HCT116 (cell line): ENCODE data around the gene SPTY2D1. TPM values are rescaled to one million over a fixed set of nuclear protein-coding genes. Genes with fewer than 3 reads are reported as not detected.

Experiments
- ATAC-seq: fragments of 200-7000 bp; cut with Tn5 transposase; 2 replicates; pipeline ENCODE4 v1.9.1; 2020; ENCODE audit warnings: mild to moderate bottlenecking, moderate library complexity
- BruUV-seq: library from RNA; stranded (reverse); fragments of 400-500 nt; replicated peaks from 2 replicates; lab custom pipeline; 2021; lab: Mats Ljungman, UMichigan
- CTCF ChIA-PET: fragments of 300-600 bp; sonication (Branson Sonifier 250); formaldehyde crosslinking; loops from one replicate; lab custom pipeline; 2021; ENCODE audit warnings: antibody characterized with exemption; lab: Charles Lee
- POLR2A ChIA-PET: fragments of 300-600, 350-600 bp; sonication (Branson Sonifier 250); formaldehyde crosslinking; loops from one replicate; lab custom pipeline; 2021; ENCODE audit warnings: antibody characterized with exemption; lab: Charles Lee
- RAD21 ChIA-PET, 2 experiments: fragments of 300-600 bp; sonication (Branson Sonifier 250); formaldehyde crosslinking; loops; one replicate each; lab custom pipeline; 2023; ENCODE audit warnings: low total read pairs in 2 of 2; ENCODE audit not compliant: uncharacterized antibody in 2 of 2, unreplicated experiment in 2 of 2, low non-redundant PET in 1 of 2; lab: Charles Lee
- DNase-seq: peaks from one replicate; pipeline ENCODE4 v3.0.0-alpha.2; 2010; ENCODE audit warnings: low read depth, low spot score
- H2AFZ ChIP-seq: fragments of 200-600 bp; shearing (Covaris generic), sonication (generic); 2 replicates; pipeline ENCODE4 v1.6.1; 2017; ENCODE audit warnings: low read depth, mixed run types, mixed read lengths, antibody characterized with exemption, low read length; ENCODE audit not compliant: poor library complexity, severe bottlenecking
- H3K27ac ChIP-seq: 2 replicates; pipeline ENCODE4 v1.5.1; 2012; ENCODE audit warnings: low read depth, low read length
- H3K27me3 ChIP-seq: fragments of 200-600 bp; sonication (generic); 2 replicates; pipeline ENCODE4 v1.6.1; 2016; ENCODE audit warnings: mixed run types, low read length, mixed read lengths; ENCODE audit not compliant: insufficient read depth
- H3K36me3 ChIP-seq, 2 experiments: fragments of 200-500 bp in 1 of 2; fragments of 200-600 bp in 1 of 2; sonication (Bioruptor generic) in 1 of 2; sonication (generic) in 1 of 2; 2 replicates each; pipeline versions ENCODE4 v1.5.1 to v1.6.1; 2014 to 2016; ENCODE audit warnings: low read length in 2 of 2, inconsistent platforms in 1 of 2, mixed read lengths in 1 of 2, mixed run types in 1 of 2; ENCODE audit not compliant: insufficient read depth in 2 of 2, control insufficient read depth in 1 of 2
- H3K4me1 ChIP-seq, 2 experiments: fragments of 200-600 bp in 1 of 2; sonication (generic) in 1 of 2; 2 replicates each; pipeline versions ENCODE4 v1.5.1 to v1.6.1; 2012 to 2017; ENCODE audit warnings: low read length in 2 of 2, inconsistent platforms in 1 of 2, mild to moderate bottlenecking in 1 of 2, mixed read lengths in 1 of 2, mixed run types in 1 of 2, moderate library complexity in 1 of 2; ENCODE audit not compliant: insufficient read depth in 2 of 2, control insufficient read depth in 1 of 2
- H3K4me2 ChIP-seq: fragments of 200-600 bp; sonication (generic); 2 replicates; pipeline ENCODE4 v1.6.1; 2017; ENCODE audit warnings: mixed run types, low read length, mixed read lengths
- H3K4me3 ChIP-seq, 2 experiments: fragments of 200-600 bp in 1 of 2; sonication (generic) in 1 of 2; replicated peaks in 1 of 2; 2 replicates each; pipeline ENCODE4 v1.5.1; 2011 to 2016; ENCODE audit warnings: low read length in 2 of 2, control low read depth in 1 of 2, low read depth in 1 of 2, mild to moderate bottlenecking in 1 of 2, mixed read lengths in 1 of 2, mixed run types in 1 of 2
- H3K79me2 ChIP-seq: fragments of 200-600 bp; sonication (generic); 2 replicates; pipeline ENCODE4 v1.6.1; 2017; ENCODE audit warnings: mild to moderate bottlenecking, mixed run types, low read length, moderate library complexity, mixed read lengths; ENCODE audit not compliant: insufficient read depth
- H3K9ac ChIP-seq: fragments of 200-600 bp; sonication (generic); 2 replicates; pipeline ENCODE4 v1.6.1; 2016; ENCODE audit warnings: low read length, mixed read lengths
- H3K9me2 ChIP-seq: fragments of 200-600 bp; sonication (generic), shearing (Covaris generic); 2 replicates; pipeline ENCODE4 v1.6.1; 2017; ENCODE audit warnings: mixed run types, mild to moderate bottlenecking, moderate library complexity; ENCODE audit not compliant: insufficient read depth
- H3K9me3 ChIP-seq, 2 experiments: fragments of 200-500 bp in 1 of 2; fragments of 200-600 bp in 1 of 2; sonication (Bioruptor generic) in 1 of 2; sonication (generic) in 1 of 2; 2 replicates each; pipeline ENCODE4 v1.6.1; 2014 to 2017; ENCODE audit warnings: low read length in 2 of 2, mixed read lengths in 2 of 2, inconsistent platforms in 1 of 2, low read depth in 1 of 2, mild to moderate bottlenecking in 1 of 2, mixed run types in 1 of 2, moderate library complexity in 1 of 2; ENCODE audit not compliant: control insufficient read depth in 1 of 2, insufficient read depth in 1 of 2
- H4K20me1 ChIP-seq: fragments of 200-600 bp; sonication (generic), shearing (Covaris generic); 2 replicates; pipeline ENCODE4 v1.6.1; 2017; ENCODE audit warnings: mixed run types, mild to moderate bottlenecking, moderate library complexity; ENCODE audit not compliant: insufficient read depth
- CEBPB ChIP-seq: IDR thresholded peaks from 2 replicates; pipeline ENCODE4 v1.6.1; 2012; ENCODE audit warnings: low read depth
- EGR1 ChIP-seq: IDR thresholded peaks from 2 replicates; pipeline ENCODE4 v1.6.1; 2012; ENCODE audit warnings: low read depth
- ELF1 ChIP-seq: IDR thresholded peaks from 2 replicates; pipeline ENCODE4 v1.6.1; 2012; ENCODE audit warnings: low read depth, borderline replicate concordance
- EZH2 ChIP-seq: fragments of 200-600 bp; sonication (generic); IDR thresholded peaks from 2 replicates; pipeline ENCODE4 v1.6.1; 2017; ENCODE audit warnings: antibody characterized with exemption, mixed run types
- EZH2phosphoT487 ChIP-seq: fragments of 200-600 bp; IDR thresholded peaks from 2 replicates; pipeline ENCODE4 v1.6.1; 2018; ENCODE audit warnings: antibody characterized with exemption, borderline replicate concordance
- FOSL1 ChIP-seq: IDR thresholded peaks from 2 replicates; pipeline ENCODE4 v1.6.1; 2012; ENCODE audit warnings: low read depth
- JUND ChIP-seq: IDR thresholded peaks from 2 replicates; pipeline ENCODE4 v1.6.1; 2012
- POLR2A ChIP-seq: IDR thresholded peaks from 2 replicates; pipeline ENCODE4 v1.7.0; 2011; ENCODE audit warnings: borderline replicate concordance; ENCODE audit not compliant: insufficient read depth, insufficient read length; ENCODE audit errors: extremely low read depth
- POLR2AphosphoS5 ChIP-seq: IDR thresholded peaks from 2 replicates; pipeline ENCODE4 v1.6.1; 2011; ENCODE audit warnings: mild to moderate bottlenecking, low read depth, low read length, moderate library complexity
- RAD21 ChIP-seq: IDR thresholded peaks from 2 replicates; pipeline ENCODE4 v1.6.1; 2012; ENCODE audit warnings: low read depth, mild to moderate bottlenecking
- SP1 ChIP-seq: IDR thresholded peaks from 2 replicates; pipeline ENCODE4 v1.6.1; 2012; ENCODE audit warnings: low read depth
- TCF7L2 ChIP-seq: IDR thresholded peaks from 2 replicates; pipeline ENCODE4 v1.7.0; 2011; ENCODE audit warnings: borderline replicate concordance, inconsistent platforms; ENCODE audit not compliant: insufficient read depth, insufficient read length; ENCODE audit errors: extremely low read depth
- YY1 ChIP-seq: IDR thresholded peaks from 2 replicates; pipeline ENCODE4 v1.6.1; 2011; ENCODE audit warnings: low read length, low read depth, moderate library complexity, mild to moderate bottlenecking; ENCODE audit not compliant: insufficient replicate concordance; ENCODE audit errors: extremely low read depth
- ZFX ChIP-seq: fragments of 450-650 bp; IDR thresholded peaks from 2 replicates; pipeline ENCODE4 v1.6.1; 2017
- ZNF274 ChIP-seq: fragments of 200-500 bp; sonication (Bioruptor generic); IDR thresholded peaks from 2 replicates; pipeline ENCODE4 v1.6.1; 2014; ENCODE audit warnings: mild to moderate bottlenecking, low read depth, low read length, inconsistent platforms
- intact Hi-C: fragments of 100-400 bp; cut with micrococcal nuclease; formaldehyde crosslinking; loops from 2 replicates; pipeline ENCODE4 v1.10.0; 2022
- total RNA-seq: library from RNA; stranded (reverse); gene quantifications from one replicate; pipeline ENCODE4 v1.2.1, GENCODE V29; 2021; ENCODE audit not compliant: unreplicated experiment
- TF ChIP-seq, protein P1 (sequence below), 3 experiments: fragments of 200-600 bp in 1 of 3; sonication (generic) in 1 of 3; IDR thresholded peaks in 2 of 3; conservative IDR thresholded peaks in 1 of 3; 2 replicates each; pipeline ENCODE4 v1.5.1; 2012 to 2017; ENCODE audit warnings: low read depth in 2 of 3, low read length in 2 of 3, antibody characterized with exemption in 1 of 3, borderline replicate concordance in 1 of 3, control low read depth in 1 of 3, mild to moderate bottlenecking in 1 of 3, mixed read lengths in 1 of 3, mixed run types in 1 of 3, moderate library complexity in 1 of 3; ENCODE audit not compliant: insufficient read depth in 1 of 3
- TF ChIP-seq, protein P2 (sequence below): IDR thresholded peaks from 2 replicates; pipeline ENCODE4 v1.6.1; 2012; ENCODE audit warnings: low read depth
- TF ChIP-seq, protein P3 (sequence below): IDR thresholded peaks from 2 replicates; pipeline ENCODE4 v1.6.1; 2012

Gene SPTY2D1
- total RNA-seq, 1 experiment from 2014 or later, result 19.7 TPM

DNA sequence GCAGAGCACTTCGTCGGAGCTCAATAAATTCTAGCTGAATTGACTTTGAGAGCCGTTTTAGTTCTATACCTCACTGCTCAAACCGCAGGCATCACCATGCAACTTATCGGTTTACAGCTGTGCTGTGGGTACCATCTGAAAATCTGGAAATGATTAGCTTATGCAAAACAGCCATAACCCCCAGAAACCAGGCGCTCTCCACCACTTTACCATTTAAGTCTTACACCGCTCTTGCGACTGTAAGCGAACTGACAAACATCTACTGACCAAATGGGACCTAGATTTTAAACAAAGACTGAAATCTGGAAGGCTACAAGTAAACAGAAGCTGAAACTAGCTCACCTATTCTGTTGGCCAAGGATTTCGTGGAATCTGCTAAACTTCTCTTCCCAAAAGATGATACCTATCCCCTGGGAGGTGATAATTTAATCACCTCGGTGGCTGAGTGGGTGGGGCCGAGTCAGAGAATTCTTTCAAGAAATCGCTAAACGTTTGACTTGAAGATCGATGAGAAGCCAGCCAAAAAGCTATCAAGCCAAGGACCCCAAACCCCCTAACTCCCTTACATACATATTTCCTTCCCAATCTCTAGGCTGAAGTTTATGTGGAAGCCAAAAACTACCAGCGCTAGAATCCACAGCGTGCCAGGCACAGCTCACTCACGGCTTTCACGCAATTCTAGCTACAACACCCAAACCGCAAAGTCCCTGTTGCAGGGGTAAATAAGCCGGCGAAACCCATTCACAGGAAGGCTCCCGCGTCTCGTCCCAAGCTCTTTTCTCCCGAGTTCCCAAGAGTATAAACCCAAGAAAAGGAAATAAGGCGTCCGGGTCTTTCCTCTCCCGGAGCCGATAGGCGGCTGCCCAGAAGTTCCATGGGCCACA lies 644 bp downstream of the SPTY2D1 start:
- Histone ChIP-seq H3K79me2 (peaks cover 54% of the 10 kb centered on the region), H3K27me3 (no peaks in the 10 kb centered on the region), H3K36me3 (no peaks in the 10 kb centered on the region), H4K20me1 (no peaks in the 10 kb centered on the region), H3K4me3 (peak overlapping the region; percentile 92 to 97), H3K4me2 (peak overlapping the region; percentile 86), H2AFZ (no peak overlapping the region), H3K9me3 (no peaks in the 10 kb centered on the region), H3K9me2 (no peaks in the 10 kb centered on the region), H3K27ac (peak overlapping the region; percentile 51), H3K9ac (peak overlapping the region; percentile 89), H3K4me1 (peaks cover 6 to 16% of the 10 kb centered on the region in 2 experiments)
- no peak for TF ChIP-seq POLR2AphosphoS5
- no peak for TF ChIP-seq ZFX
- no peak for TF ChIP-seq TCF7L2
- TF ChIP-seq EGR1, result no peak
- no peak for TF ChIP-seq ELF1
- no peak for TF ChIP-seq YY1
- TF ChIP-seq SP1, result no peak
- TF ChIP-seq, protein P1, sequence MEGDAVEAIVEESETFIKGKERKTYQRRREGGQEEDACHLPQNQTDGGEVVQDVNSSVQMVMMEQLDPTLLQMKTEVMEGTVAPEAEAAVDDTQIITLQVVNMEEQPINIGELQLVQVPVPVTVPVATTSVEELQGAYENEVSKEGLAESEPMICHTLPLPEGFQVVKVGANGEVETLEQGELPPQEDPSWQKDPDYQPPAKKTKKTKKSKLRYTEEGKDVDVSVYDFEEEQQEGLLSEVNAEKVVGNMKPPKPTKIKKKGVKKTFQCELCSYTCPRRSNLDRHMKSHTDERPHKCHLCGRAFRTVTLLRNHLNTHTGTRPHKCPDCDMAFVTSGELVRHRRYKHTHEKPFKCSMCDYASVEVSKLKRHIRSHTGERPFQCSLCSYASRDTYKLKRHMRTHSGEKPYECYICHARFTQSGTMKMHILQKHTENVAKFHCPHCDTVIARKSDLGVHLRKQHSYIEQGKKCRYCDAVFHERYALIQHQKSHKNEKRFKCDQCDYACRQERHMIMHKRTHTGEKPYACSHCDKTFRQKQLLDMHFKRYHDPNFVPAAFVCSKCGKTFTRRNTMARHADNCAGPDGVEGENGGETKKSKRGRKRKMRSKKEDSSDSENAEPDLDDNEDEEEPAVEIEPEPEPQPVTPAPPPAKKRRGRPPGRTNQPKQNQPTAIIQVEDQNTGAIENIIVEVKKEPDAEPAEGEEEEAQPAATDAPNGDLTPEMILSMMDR (IDR thresholded peaks at IDR 0.05 in 2 of 3, conservative IDR thresholded peaks at IDR 0.05 in 1 of 3; ENCODE audit: borderline replicate concordance in 1 of 3, insufficient read depth in 1 of 3, low read depth in 2 of 3, low read length in 2 of 3), result no peak
- TF ChIP-seq RAD21, result no peak
- TF ChIP-seq, protein P2, sequence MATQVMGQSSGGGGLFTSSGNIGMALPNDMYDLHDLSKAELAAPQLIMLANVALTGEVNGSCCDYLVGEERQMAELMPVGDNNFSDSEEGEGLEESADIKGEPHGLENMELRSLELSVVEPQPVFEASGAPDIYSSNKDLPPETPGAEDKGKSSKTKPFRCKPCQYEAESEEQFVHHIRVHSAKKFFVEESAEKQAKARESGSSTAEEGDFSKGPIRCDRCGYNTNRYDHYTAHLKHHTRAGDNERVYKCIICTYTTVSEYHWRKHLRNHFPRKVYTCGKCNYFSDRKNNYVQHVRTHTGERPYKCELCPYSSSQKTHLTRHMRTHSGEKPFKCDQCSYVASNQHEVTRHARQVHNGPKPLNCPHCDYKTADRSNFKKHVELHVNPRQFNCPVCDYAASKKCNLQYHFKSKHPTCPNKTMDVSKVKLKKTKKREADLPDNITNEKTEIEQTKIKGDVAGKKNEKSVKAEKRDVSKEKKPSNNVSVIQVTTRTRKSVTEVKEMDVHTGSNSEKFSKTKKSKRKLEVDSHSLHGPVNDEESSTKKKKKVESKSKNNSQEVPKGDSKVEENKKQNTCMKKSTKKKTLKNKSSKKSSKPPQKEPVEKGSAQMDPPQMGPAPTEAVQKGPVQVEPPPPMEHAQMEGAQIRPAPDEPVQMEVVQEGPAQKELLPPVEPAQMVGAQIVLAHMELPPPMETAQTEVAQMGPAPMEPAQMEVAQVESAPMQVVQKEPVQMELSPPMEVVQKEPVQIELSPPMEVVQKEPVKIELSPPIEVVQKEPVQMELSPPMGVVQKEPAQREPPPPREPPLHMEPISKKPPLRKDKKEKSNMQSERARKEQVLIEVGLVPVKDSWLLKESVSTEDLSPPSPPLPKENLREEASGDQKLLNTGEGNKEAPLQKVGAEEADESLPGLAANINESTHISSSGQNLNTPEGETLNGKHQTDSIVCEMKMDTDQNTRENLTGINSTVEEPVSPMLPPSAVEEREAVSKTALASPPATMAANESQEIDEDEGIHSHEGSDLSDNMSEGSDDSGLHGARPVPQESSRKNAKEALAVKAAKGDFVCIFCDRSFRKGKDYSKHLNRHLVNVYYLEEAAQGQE, result no peak
- TF ChIP-seq CEBPB, result no peak
- no peak for TF ChIP-seq ZNF274
- no peak for TF ChIP-seq FOSL1
- TF ChIP-seq EZH2, result no peak
- TF ChIP-seq, protein P3, sequence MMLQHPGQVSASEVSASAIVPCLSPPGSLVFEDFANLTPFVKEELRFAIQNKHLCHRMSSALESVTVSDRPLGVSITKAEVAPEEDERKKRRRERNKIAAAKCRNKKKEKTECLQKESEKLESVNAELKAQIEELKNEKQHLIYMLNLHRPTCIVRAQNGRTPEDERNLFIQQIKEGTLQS, result no peak
- TF ChIP-seq JUND, result no peak
- TF ChIP-seq POLR2A, result no peak
- no peak for TF ChIP-seq EZH2phosphoT487
- ATAC-seq, result no peak
- ChIA-PET CTCF (interaction anchor here (1.4 kb wide), 1 partner anchor 94 kb away, joined by 3 read pairs; no protein-coding TSS in a partner anchor), RAD21 (no interaction called here), POLR2A (interaction anchor here (0.8 to 1.5 kb wide), 4 partner anchors 7 to 239 kb away, joined by 3 to 7 read pairs (median 4); partner anchors contain the start of genes LDHA and TSG101)
- intact Hi-C loops, result loop anchor here (2.0 kb wide), 2 partner anchors 35 to 107 kb away; partner anchors contain the start of gene TSG101
- BruUV-seq, result TSS peak; percentile 69
- no peak for DNase-seq
